B cell (primary cell): ENCODE results near the gene PLXNB2. TPM values are rescaled to one million over a fixed set of nuclear protein-coding genes. Genes with fewer than 3 reads are reported as not detected.

ENCODE experiments used
- ATAC-seq: fragments of 200-7000 bp; cut with Tn5 transposase; one replicate; pipeline ENCODE4 v1.10.0; 2021; ENCODE audit warnings: low read depth, mild to moderate bottlenecking, moderate number of reproducible peaks, moderate library complexity
- CTCF ChIA-PET: fragments of 350-600 bp; sonication (Branson Sonifier 250); formaldehyde crosslinking; loops from one replicate; lab custom pipeline; 2021; ENCODE audit warnings: antibody characterized with exemption, inconsistent platforms; lab: Charles Lee
- POLR2A ChIA-PET: fragments of 350-600 bp; sonication (Branson Sonifier 250); formaldehyde crosslinking; loops from one replicate; lab custom pipeline; 2021; ENCODE audit warnings: antibody characterized with exemption; lab: Charles Lee
- DNase-seq: peaks from one replicate; pipeline ENCODE4 v3.0.0; 2013
- H2AFZ ChIP-seq: 2 replicates; pipeline ENCODE4 v1.6.1; 2012; ENCODE audit warnings: mild to moderate bottlenecking, low read depth, low read length; ENCODE audit not compliant: insufficient read depth, poor library complexity, severe bottlenecking
- H3K27ac ChIP-seq, 2 donors: 1 replicate in 1 of 2; 2 replicates in 1 of 2; pipeline ENCODE4 v1.5.1; 2012 to 2013; ENCODE audit warnings: low read length in 2 of 2, mild to moderate bottlenecking in 2 of 2, moderate library complexity in 1 of 2
- H3K27me3 ChIP-seq, 4 experiments: fragments of 200-600 bp in 1 of 4; sonication (generic) in 1 of 4; replicated peaks in 1 of 4; 1 replicate in 2 of 4; 2 replicates in 2 of 4; pipeline versions ENCODE4 v1.6.1 to v1.7.0; 2013 to 2016; ENCODE audit warnings: low read length in 3 of 4, mild to moderate bottlenecking in 2 of 4, mixed read lengths in 1 of 4, moderate library complexity in 1 of 4; ENCODE audit not compliant: insufficient read depth in 4 of 4, control insufficient read depth in 3 of 4; ENCODE audit errors: control extremely low read depth in 1 of 4
- H3K36me3 ChIP-seq, 2 experiments: replicated peaks in 1 of 2; 1 replicate in 1 of 2; 2 replicates in 1 of 2; pipeline versions ENCODE4 v1.6.1 to v1.7.1; 2013; ENCODE audit warnings: low read length in 1 of 2; ENCODE audit not compliant: insufficient read depth in 2 of 2, control insufficient read depth in 1 of 2; ENCODE audit errors: control extremely low read depth in 1 of 2, extremely low read depth in 1 of 2
- H3K4me1 ChIP-seq, 2 donors: fragments of 200-600 bp in 1 of 2; sonication (generic) in 1 of 2; 1 replicate in 1 of 2; 2 replicates in 1 of 2; pipeline versions ENCODE4 v1.5.1 to v1.6.1; 2013 to 2017; ENCODE audit warnings: low read length in 2 of 2; ENCODE audit not compliant: control insufficient read depth in 2 of 2, insufficient read depth in 2 of 2
- H3K4me2 ChIP-seq: replicated peaks from 2 replicates; pipeline ENCODE3; 2012; ENCODE audit warnings: mild to moderate bottlenecking, low read depth, low read length; ENCODE audit not compliant: poor library complexity, severe bottlenecking
- H3K4me3 ChIP-seq, 5 experiments: fragments of 200-600 bp in 1 of 5; sonication (generic) in 1 of 5; 1 replicate in 3 of 5; 2 replicates in 2 of 5; pipeline versions ENCODE4 v1.5.1 to v1.7.0; 2011 to 2016; ENCODE audit warnings: low read length in 4 of 5, mild to moderate bottlenecking in 4 of 5, low read depth in 2 of 5, control low read depth in 1 of 5, moderate library complexity in 1 of 5; ENCODE audit not compliant: insufficient read depth in 1 of 5; ENCODE audit errors: control extremely low read depth in 1 of 5, extremely low read depth in 1 of 5
- H3K79me2 ChIP-seq: fragments of 200-600 bp; sonication (generic); one replicate; pipeline ENCODE4 v1.6.0; 2016; ENCODE audit warnings: low read length; ENCODE audit not compliant: control insufficient read depth, insufficient read depth
- H3K9ac ChIP-seq: fragments of 200-600 bp; sonication (generic); 2 replicates; pipeline ENCODE4 v1.6.1; 2017; ENCODE audit warnings: mild to moderate bottlenecking, low read length, moderate library complexity
- H3K9me3 ChIP-seq, 3 donors: one replicate each; pipeline versions ENCODE4 v1.6.1 to v1.7.1; 2013; ENCODE audit warnings: low read length in 2 of 3; ENCODE audit not compliant: control insufficient read depth in 2 of 3, insufficient read depth in 1 of 3; ENCODE audit errors: control extremely low read depth in 1 of 3
- H4K20me1 ChIP-seq: 2 replicates; pipeline ENCODE4 v1.6.0; 2012; ENCODE audit warnings: mild to moderate bottlenecking, low read length; ENCODE audit not compliant: insufficient read depth, control insufficient read depth, poor library complexity, severe bottlenecking
- H3K27ac Mint-ChIP-seq: one replicate; pipeline ENCODE4 v1.8.0; 2021; ENCODE audit warnings: mixed read lengths
- H3K27me3 Mint-ChIP-seq: one replicate; pipeline ENCODE4 v1.8.0; 2021; ENCODE audit warnings: mixed read lengths
- H3K4me1 Mint-ChIP-seq: one replicate; pipeline ENCODE4 v1.8.0; 2021; ENCODE audit warnings: mixed read lengths
- H3K4me3 Mint-ChIP-seq: one replicate; pipeline ENCODE4 v1.8.0; 2021; ENCODE audit warnings: mixed read lengths
- H3K9me3 Mint-ChIP-seq: one replicate; pipeline ENCODE4 v1.8.0; 2022; ENCODE audit warnings: mixed read lengths; ENCODE audit not compliant: insufficient read depth
- CTCF ChIP-seq: fragments of 200-600 bp; IDR thresholded peaks from one replicate; pipeline ENCODE4 v1.8.0; 2022; ENCODE audit warnings: antibody characterized with exemption, mild to moderate bottlenecking
- EZH2 ChIP-seq: IDR thresholded peaks from 2 replicates; pipeline ENCODE4 v1.6.1; 2012; ENCODE audit warnings: borderline replicate concordance, low read depth, mild to moderate bottlenecking, moderate library complexity, low read length; ENCODE audit not compliant: insufficient read depth, poor library complexity, severe bottlenecking
- WGBS: methylation state at CpG from one replicate; pipeline ENCODE4 v1.1.5; 2013; ENCODE audit warnings: missing lambda C conversion rate; ENCODE audit not compliant: insufficient coverage; 5-methylcytosine and 5-hydroxymethylcytosine counted together
- intact Hi-C: fragments of 100-400 bp; cut with micrococcal nuclease; formaldehyde crosslinking; loops from one replicate; pipeline ENCODE4 v1.10.0; 2022
- polyA plus RNA-seq: library from polyadenylated mRNA; depleted of rRNA; stranded (reverse); fragments of >200 nt; gene quantifications from 2 replicates; pipeline ENCODE4 v1.2.3, GENCODE V29; 2012
- total RNA-seq, 2 donors: library from RNA; stranded (reverse); fragments of 120-200 nt in 1 of 2; gene quantifications; 1 replicate in 1 of 2; 2 replicates in 1 of 2; pipeline versions ENCODE4 v1.2.3 to v1.2.4, GENCODE V29; 2013 to 2022

PLXNB2 gene
- total and polyA plus RNA-seq, 2 donors (not counting 1 experiment from before 2014, with no cell fraction given) = 5.2 to 31.4 TPM

- Histone ChIP-seq H3K4me1 (peaks cover 23 to 34% of the 10 kb centered on the region in 2 donors), H3K4me2 (peak overlapping the region; percentile 96), H3K79me2 (no peaks in the 10 kb centered on the region), H4K20me1 (peaks cover 11% of the 10 kb centered on the region), H3K9ac (peak overlapping the region; percentile 70), H2AFZ (no peak overlapping the region), H3K36me3 (no peaks in the 10 kb centered on the region), H3K9me3 (no peaks in the 10 kb centered on the region), H3K27me3 (peaks cover 0 to 23% (median 9%) of the 10 kb centered on the region in 4 experiments), H3K4me3 (peak overlapping the region in 3 of 5 experiments; percentile 60 to 79 (median 64)), H3K27ac (no peak overlapping the region)
- peak; percentile 39 for ATAC-seq
- Mint-ChIP-seq H3K4me3 (peak overlapping the region; percentile 49), H3K27ac (no peak overlapping the region), H3K4me1 (peaks cover 19% of the 10 kb centered on the region), H3K9me3 (no peaks in the 10 kb centered on the region), H3K27me3 (no peaks in the 10 kb centered on the region)
- TF ChIP-seq EZH2 (peak; percentile 30), CTCF (no peak)
- POLR2A ChIA-PET = interaction anchor here (0.6 to 0.7 kb wide), 2 partner anchors 30 to 47 kb away, joined by 8 to 11 read pairs; no protein-coding TSS in a partner anchor
- WGBS = under 1% methylated on average over 33 of the region's 45 CpGs
- CTCF ChIA-PET = interaction anchor here (0.7 to 2.0 kb wide), 9 partner anchors 10 to 349 kb away, joined by 3 to 8 read pairs (median 4); partner anchors contain the start of gene HDAC10
- DNase-seq = peak; percentile 73
- intact Hi-C loops = loop anchor here (2.0 kb wide), 3 partner anchors 19 to 29 kb away; partner anchors contain the start of gene TUBGCP6
Measured at GRCh38 chr22:50271519-50271970, 35.9 kb downstream of the PLXNB2 start.
